Central memory CD8-positive, alpha-beta T cell (primary cell): Measurements from ENCODE around the gene DVL2.

Experiments
- ATAC-seq: fragments of 150-1000 bp; cut with Tn5 transposase; replicated peaks from 2 replicates; pipeline ENCODE4 v1.10.0; 2022; ENCODE audit warnings: mild to moderate bottlenecking, moderate FRiP score, moderate number of reproducible peaks; ENCODE audit not compliant: poor library complexity, severe bottlenecking; ENCODE audit errors: extremely low read depth
- DNase-seq, 2 donors: peaks; one replicate each; pipeline ENCODE4 v3.0.0; 2021; ENCODE audit warnings: low spot score in 2 of 2
- H3K27ac Mint-ChIP-seq: one replicate; pipeline ENCODE4 v1.8.0; 2022; ENCODE audit warnings: low read depth, mild to moderate bottlenecking, moderate library complexity, mixed read lengths
- H3K27me3 Mint-ChIP-seq: one replicate; pipeline ENCODE4 v1.8.0; 2022; ENCODE audit warnings: mixed read lengths
- H3K36me3 Mint-ChIP-seq: one replicate; pipeline ENCODE4 v1.8.0; 2022; ENCODE audit warnings: mild to moderate bottlenecking, moderate library complexity, mixed read lengths; ENCODE audit not compliant: insufficient read depth
- H3K4me1 Mint-ChIP-seq: one replicate; pipeline ENCODE4 v1.8.0; 2022; ENCODE audit warnings: mixed read lengths
- H3K4me3 Mint-ChIP-seq: one replicate; pipeline ENCODE4 v1.8.0; 2022; ENCODE audit warnings: mild to moderate bottlenecking, moderate library complexity, mixed read lengths
- H3K9me3 Mint-ChIP-seq: one replicate; pipeline ENCODE4 v1.8.0; 2022; ENCODE audit warnings: mixed read lengths

DVL2 gene

GRCh38 chr17:7208754-7209460, 25.4 kb downstream of the DVL2 start:
- H3K27ac Mint-ChIP-seq = peak overlapping the region; percentile 54
- peaks cover 17% of the 10 kb centered on the region for H3K36me3 Mint-ChIP-seq
- H3K9me3 Mint-ChIP-seq = no peaks in the 10 kb centered on the region
- no peak overlapping the region for H3K4me3 Mint-ChIP-seq
- DNase-seq = no peak
- H3K27me3 Mint-ChIP-seq = peaks cover 50% of the 10 kb centered on the region
- no peak for ATAC-seq
- H3K4me1 Mint-ChIP-seq = peaks cover 34% of the 10 kb centered on the region

- peaks cover 43% of the 10 kb centered on the region for H3K27me3 Mint-ChIP-seq
- no peak for DNase-seq
- no peaks in the 10 kb centered on the region for H3K9me3 Mint-ChIP-seq
- H3K27ac Mint-ChIP-seq = peak overlapping the region; percentile 54
- peaks cover 29% of the 10 kb centered on the region for H3K4me1 Mint-ChIP-seq
- peaks cover 14% of the 10 kb centered on the region for H3K36me3 Mint-ChIP-seq
- H3K4me3 Mint-ChIP-seq = no peak overlapping the region
- no peak for ATAC-seq
Observed at GRCh38 chr17:7208027-7208571, 26.2 kb downstream of the DVL2 start.

- peaks cover 39% of the 10 kb centered on the region for H3K27me3 Mint-ChIP-seq
- no peak overlapping the region for H3K4me3 Mint-ChIP-seq
- no peaks in the 10 kb centered on the region for H3K9me3 Mint-ChIP-seq
- peaks cover 29% of the 10 kb centered on the region for H3K4me1 Mint-ChIP-seq
- DNase-seq (no peak), ATAC-seq (no peak)
- H3K36me3 Mint-ChIP-seq = peaks cover 16% of the 10 kb centered on the region
- H3K27ac Mint-ChIP-seq = peak overlapping the region; percentile 94
Observed at GRCh38 chr17:7207120-7208001, 27.0 kb downstream of the DVL2 start.

DNA sequence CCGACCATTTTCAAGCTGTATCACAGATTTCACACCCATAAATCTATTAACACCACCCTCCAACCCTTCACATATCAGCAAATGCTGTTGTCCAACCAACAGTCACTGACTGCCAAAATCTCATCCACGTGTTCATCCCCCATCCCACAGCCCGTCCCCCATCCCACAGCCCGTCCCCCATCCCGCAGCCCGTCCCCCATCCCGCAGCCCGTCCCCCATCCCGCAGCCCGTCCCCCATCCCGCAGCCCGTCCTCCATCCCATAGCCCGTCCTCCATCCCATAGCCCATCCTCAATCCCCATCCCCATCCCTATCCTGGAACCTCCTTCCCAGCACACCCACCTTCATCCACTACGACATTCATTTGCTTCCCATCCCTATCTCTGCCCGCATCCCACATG, 28.8 kb downstream of the DVL2 start:
- H3K9me3 Mint-ChIP-seq = no peaks in the 10 kb centered on the region
- DNase-seq = no peak
- H3K27me3 Mint-ChIP-seq = peaks cover 21% of the 10 kb centered on the region
- peaks cover 29% of the 10 kb centered on the region for H3K4me1 Mint-ChIP-seq
- H3K4me3 Mint-ChIP-seq = peak overlapping the region; percentile 77
- peak overlapping the region; percentile 94 for H3K27ac Mint-ChIP-seq
- ATAC-seq = no peak
- peaks cover 14% of the 10 kb centered on the region for H3K36me3 Mint-ChIP-seq

GRCh38 chr17:7204828-7205461, 29.4 kb downstream of the DVL2 start:
- peaks cover 29% of the 10 kb centered on the region for H3K4me1 Mint-ChIP-seq
- ATAC-seq = peak; percentile 85
- peaks cover 15% of the 10 kb centered on the region for H3K27me3 Mint-ChIP-seq
- peak; percentile 93 to 99 for DNase-seq
- H3K36me3 Mint-ChIP-seq = peaks cover 14% of the 10 kb centered on the region
- peak overlapping the region; percentile 77 for H3K4me3 Mint-ChIP-seq
- H3K27ac Mint-ChIP-seq = peak overlapping the region; percentile 94
- no peaks in the 10 kb centered on the region for H3K9me3 Mint-ChIP-seq

DNA sequence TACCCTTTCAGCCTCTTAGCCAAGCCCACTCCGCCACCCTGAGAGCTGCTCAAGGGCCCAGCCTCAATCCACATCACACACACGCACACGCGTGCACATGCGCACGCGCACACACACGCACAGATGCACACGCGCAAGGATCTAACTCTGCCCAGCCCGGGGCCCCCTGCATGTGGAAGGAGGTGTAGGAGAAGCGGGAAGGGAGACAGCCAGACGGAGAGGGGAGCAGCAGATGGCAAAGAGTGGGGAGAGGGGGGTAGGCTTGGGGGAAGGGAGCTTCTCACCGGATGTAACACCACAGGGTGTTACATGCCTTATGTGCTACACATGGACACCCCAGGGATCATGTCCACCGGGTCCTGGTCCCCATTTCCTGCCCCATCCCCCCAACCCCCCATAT, 30.0 kb downstream of the DVL2 start:
- H3K9me3 Mint-ChIP-seq = no peaks in the 10 kb centered on the region
- DNase-seq (no peak), ATAC-seq (peak; percentile 27)
- peak overlapping the region; percentile 77 for H3K4me3 Mint-ChIP-seq
- peak overlapping the region; percentile 94 for H3K27ac Mint-ChIP-seq
- peaks cover 29% of the 10 kb centered on the region for H3K4me1 Mint-ChIP-seq
- peaks cover 14% of the 10 kb centered on the region for H3K36me3 Mint-ChIP-seq
- peaks cover 10% of the 10 kb centered on the region for H3K27me3 Mint-ChIP-seq

DNA sequence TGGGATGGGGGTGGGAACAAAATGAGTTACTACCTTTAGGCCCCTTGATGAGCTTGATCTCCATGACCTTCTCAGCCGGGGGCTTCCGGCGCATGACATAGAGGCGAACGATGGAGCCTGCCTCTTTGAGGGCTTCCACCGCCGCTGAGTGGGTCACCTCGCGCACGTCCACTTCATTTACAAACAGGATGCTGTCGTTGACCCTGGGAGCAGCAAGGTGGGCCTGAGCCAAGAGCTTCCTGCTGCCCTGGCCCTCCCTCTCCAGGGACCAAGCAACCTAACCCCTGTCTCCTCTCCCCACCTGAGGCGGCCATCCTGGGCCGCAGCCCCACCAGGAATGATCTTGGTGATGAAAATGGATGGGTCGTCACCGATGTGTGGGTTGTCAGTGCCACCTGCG, 30.9 kb downstream of the DVL2 start:
- peaks cover 29% of the 10 kb centered on the region for H3K4me1 Mint-ChIP-seq
- no peak for ATAC-seq
- H3K27ac Mint-ChIP-seq = peak overlapping the region; percentile 94
- no peaks in the 10 kb centered on the region for H3K9me3 Mint-ChIP-seq
- peaks cover 3% of the 10 kb centered on the region for H3K27me3 Mint-ChIP-seq
- H3K4me3 Mint-ChIP-seq = peak overlapping the region; percentile 77
- peaks cover 14% of the 10 kb centered on the region for H3K36me3 Mint-ChIP-seq
- DNase-seq = no peak

DNA sequence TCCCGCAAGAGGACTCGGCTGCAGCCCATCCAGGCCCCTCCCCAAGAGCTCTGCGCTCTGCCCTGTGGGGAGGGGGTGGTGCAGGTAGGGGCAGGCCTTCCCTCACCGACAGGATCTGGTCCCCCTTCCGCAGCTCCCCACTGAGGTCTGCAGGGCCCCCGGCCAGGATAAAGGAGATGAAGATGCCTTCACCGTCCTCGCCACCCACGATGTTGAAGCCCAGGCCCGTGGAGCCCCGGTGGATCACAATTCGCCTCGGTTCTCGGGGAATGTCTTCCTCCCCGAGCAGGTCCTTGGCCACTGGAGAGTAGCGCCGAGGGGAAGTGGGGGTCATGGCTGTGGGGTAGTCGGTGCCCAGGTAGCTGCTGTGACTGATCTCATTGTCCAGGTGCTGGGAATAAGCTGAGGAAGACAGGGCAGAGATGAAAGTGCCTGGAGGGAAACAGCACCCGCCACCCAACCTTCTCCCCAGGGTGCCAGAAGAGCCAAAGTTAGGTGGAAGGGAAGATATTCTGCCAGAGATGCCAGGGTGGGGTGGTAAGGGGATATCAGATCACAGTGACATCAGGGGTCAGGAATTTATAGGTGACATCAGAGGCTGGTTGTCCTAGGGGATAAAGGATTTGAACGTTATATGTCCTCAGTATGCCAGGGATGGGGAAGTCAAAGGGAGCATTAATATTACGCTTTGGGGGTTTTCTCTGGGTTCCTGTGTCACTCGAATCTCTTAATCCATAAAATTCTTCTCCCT, 37.5 kb downstream of the DVL2 start:
- Mint-ChIP-seq H3K4me3 (no peak overlapping the region), H3K36me3 (peaks cover 5% of the 10 kb centered on the region)

GRCh38 chr17:7195971-7196370, 38.3 kb downstream of the DVL2 start:
- Mint-ChIP-seq H3K27me3 (no peaks in the 10 kb centered on the region), H3K4me3 (no peak overlapping the region), H3K4me1 (no peaks in the 10 kb centered on the region), H3K27ac (no peak overlapping the region), H3K36me3 (peaks cover 5% of the 10 kb centered on the region), H3K9me3 (no peaks in the 10 kb centered on the region)
- ATAC-seq = no peak
- no peak for DNase-seq

More for the DNA sequence above, 37.5 kb downstream of the DVL2 start:
- no peak for DNase-seq
- no peak for ATAC-seq
- Mint-ChIP-seq H3K9me3 (no peaks in the 10 kb centered on the region), H3K4me1 (no peaks in the 10 kb centered on the region), H3K27ac (no peak overlapping the region), H3K27me3 (no peaks in the 10 kb centered on the region)

DNA sequence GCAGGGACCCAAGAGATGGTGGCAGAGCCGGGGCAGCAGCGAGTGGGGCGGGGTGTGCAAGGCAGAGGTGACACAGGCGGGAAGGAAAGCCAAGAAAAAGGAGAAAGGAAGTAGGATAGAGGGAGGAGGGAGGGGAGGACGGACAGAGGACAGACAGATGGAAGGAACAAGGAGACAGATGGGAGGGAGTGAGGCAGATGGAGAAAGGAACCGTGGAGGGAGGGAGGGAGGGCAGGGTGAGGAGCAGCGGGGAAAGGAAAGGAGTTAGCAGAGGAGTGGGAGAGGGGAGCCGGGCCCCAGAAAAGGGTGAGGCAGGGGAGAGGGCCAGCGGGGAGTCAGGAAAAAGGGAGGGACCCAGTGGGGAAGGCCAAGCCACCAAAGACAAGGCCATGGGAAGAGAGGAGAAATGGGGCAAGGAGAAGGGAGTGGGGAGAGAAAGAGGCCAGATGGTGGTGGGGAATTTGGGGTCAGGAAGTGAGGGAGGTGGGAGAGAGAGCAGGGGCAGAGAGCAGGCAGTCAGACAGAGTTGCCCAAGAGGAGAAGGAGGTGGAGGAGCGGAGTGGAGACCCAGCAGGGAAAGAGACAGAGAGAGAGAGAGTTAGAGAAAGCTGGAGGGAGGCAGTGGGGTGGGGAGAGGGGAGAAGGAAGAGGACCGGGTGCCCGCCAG, 41.9 kb downstream of the DVL2 start:
- H3K36me3 Mint-ChIP-seq = peaks cover 5% of the 10 kb centered on the region
- H3K27me3 Mint-ChIP-seq = no peaks in the 10 kb centered on the region
- ATAC-seq (no peak), DNase-seq (no peak)
- H3K4me1 Mint-ChIP-seq = no peaks in the 10 kb centered on the region
- H3K27ac Mint-ChIP-seq = peak overlapping the region; percentile 46
- no peak overlapping the region for H3K4me3 Mint-ChIP-seq
- no peaks in the 10 kb centered on the region for H3K9me3 Mint-ChIP-seq

DNA sequence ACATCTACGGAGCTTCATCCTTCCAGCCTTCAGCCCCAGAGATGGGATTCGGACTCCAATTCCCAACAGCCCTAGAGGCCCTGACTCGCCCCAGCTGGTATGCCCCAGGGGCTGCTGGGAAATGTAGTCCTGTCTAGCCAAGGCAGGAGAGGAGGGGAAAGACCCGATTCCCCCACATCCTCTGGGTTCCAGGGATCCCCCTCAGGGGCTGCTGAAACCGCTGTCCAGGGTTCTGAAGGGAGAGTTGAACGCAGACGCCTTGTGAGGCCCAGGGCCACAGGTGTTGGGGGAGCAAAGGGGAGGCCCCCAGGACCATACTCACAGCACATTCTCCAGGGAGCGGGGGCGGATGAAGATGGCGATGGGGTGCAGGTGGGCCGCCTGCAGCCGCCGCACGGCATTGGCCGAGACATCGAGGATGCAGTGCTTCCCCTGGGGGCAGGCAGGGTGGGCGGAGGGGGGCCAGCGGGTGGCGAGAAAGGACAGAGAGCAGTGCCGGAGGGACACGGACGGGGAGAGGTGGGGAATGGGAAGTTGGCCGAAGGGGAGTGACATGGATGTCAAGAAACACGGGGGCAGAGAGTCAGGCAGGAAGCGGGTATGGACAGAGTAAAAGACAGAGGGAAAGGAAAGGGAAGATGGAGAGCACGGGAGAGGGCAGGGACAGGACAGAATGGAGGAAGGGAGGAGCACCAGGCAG, 42.6 kb downstream of the DVL2 start:
- H3K4me1 Mint-ChIP-seq = peaks cover under 1% of the 10 kb centered on the region
- no peak for ATAC-seq
- H3K4me3 Mint-ChIP-seq = no peak overlapping the region
- no peaks in the 10 kb centered on the region for H3K27me3 Mint-ChIP-seq
- peaks cover 5% of the 10 kb centered on the region for H3K36me3 Mint-ChIP-seq
- no peak for DNase-seq
- H3K9me3 Mint-ChIP-seq = no peaks in the 10 kb centered on the region
- H3K27ac Mint-ChIP-seq = peak overlapping the region; percentile 46
